ENCODE data around the gene RAB31.

DNA sequence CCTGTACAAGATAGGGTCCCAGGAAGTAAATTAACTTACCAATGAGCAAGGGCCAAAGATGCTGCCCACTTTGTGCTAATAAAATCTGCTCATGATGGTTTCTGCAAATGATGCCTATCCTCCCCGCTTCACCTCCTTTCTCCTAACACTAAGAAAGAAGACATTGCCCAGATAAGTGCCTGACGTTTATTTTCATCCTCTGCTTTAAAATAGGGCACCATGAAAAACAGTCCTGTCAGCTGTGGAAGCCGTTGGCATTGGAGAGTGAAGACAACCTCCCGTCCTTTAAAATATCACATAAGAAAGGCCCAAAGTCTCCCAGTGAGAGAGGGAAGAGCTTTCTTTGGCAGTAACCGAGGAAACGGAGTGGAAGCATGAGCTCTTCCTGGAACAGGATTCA, 176.0 kb downstream of the RAB31 start:
- TF ChIP-seq, protein P1, sequence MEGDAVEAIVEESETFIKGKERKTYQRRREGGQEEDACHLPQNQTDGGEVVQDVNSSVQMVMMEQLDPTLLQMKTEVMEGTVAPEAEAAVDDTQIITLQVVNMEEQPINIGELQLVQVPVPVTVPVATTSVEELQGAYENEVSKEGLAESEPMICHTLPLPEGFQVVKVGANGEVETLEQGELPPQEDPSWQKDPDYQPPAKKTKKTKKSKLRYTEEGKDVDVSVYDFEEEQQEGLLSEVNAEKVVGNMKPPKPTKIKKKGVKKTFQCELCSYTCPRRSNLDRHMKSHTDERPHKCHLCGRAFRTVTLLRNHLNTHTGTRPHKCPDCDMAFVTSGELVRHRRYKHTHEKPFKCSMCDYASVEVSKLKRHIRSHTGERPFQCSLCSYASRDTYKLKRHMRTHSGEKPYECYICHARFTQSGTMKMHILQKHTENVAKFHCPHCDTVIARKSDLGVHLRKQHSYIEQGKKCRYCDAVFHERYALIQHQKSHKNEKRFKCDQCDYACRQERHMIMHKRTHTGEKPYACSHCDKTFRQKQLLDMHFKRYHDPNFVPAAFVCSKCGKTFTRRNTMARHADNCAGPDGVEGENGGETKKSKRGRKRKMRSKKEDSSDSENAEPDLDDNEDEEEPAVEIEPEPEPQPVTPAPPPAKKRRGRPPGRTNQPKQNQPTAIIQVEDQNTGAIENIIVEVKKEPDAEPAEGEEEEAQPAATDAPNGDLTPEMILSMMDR (IDR thresholded peaks at IDR 0.05; ENCODE audit: poor library complexity) = no peak
- no peak for TF ChIP-seq EZH2 (IDR thresholded peaks at IDR 0.05; ENCODE audit: borderline replicate concordance)
